ENCODE data around the gene MBOAT2.

DNA sequence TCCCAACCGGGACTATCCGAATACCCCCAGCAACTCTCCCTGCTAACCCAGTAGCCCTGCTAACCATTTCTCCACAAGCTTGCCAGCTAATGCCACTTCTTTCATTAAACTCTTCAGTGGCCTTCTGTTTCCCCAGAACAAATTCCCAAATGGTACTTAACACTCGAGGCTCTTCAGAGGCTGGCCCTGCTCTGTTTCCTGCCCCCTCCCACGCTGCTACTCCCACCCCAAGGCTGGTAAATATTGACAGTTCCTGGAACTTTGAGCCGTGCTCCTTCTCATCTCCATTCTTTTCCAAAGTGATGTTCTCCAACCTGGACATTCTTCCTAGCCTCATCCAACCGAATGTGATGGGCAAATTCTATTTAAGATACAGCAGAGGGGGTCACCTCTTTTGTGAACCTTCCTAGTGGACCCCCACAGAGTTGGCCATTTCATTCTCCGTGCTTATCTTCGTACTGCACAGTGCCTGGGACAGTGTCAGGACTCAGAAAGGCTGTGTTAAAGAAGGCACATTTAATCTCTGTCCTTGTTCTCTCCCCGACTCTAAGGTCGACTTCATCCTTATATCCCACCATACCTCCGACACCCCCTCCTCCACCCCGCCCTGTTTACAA, 162.9 kb downstream of the MBOAT2 start:
- TF ChIP-seq JUND (IDR thresholded peaks at IDR 0.05) (no peak), CTCF (IDR thresholded peaks at IDR 0.05; ENCODE audit: low read depth, low read length, missing input control) (no peak), TAF1 (conservative IDR thresholded peaks at IDR 0.05) (no peak), FOXA1 (IDR thresholded peaks at IDR 0.05) (no peak), RAD21 (IDR thresholded peaks at IDR 0.05) (no peak), REST (IDR thresholded peaks at IDR 0.05) (no peak)
- TF ChIP-seq, protein P1, sequence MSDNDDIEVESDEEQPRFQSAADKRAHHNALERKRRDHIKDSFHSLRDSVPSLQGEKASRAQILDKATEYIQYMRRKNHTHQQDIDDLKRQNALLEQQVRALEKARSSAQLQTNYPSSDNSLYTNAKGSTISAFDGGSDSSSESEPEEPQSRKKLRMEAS (IDR thresholded peaks at IDR 0.05), result no peak
- TF ChIP-seq, protein P2, sequence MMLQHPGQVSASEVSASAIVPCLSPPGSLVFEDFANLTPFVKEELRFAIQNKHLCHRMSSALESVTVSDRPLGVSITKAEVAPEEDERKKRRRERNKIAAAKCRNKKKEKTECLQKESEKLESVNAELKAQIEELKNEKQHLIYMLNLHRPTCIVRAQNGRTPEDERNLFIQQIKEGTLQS (IDR thresholded peaks at IDR 0.05), result no peak
